ENCODE measurements around the gene SV2C. TPM values are rescaled to one million over a fixed set of nuclear protein-coding genes. Genes with fewer than 3 reads are reported as not detected.
"Not testable (repeated sequence)": the region's sequence is repeated elsewhere in the genome, so short reads cannot be mapped to it uniquely, and the experiment has no call there.

Gene SV2C
- total and polyA plus RNA-seq, 2 donors: 0.05 to 0.27 TPM

- WGBS: 7% methylated on average over 7 of the region's 7 CpGs
- DNase-seq (ENCODE audit: low read depth in 6 of 9, low spot score in 9 of 9): peak in 3 of 9 donors; percentile 33 to 62 (median 39)
- H3K4me1 ChIP-seq (ENCODE audit: control insufficient read depth in 2 of 2, insufficient read depth in 2 of 2, low read length in 2 of 2): peaks cover 9 to 38% of the 10 kb centered on the region in 2 donors
Observed at GRCh38 chr5:76303921-76304320, 220.7 kb downstream of the SV2C start.

GRCh38 chr5:76305269-76305668 lies 222.1 kb downstream of the SV2C start:
- H3K4me3 ChIP-seq (ENCODE audit: low read length in 2 of 2): no peak overlapping the region
- no peaks in the 10 kb centered on the region for H3K27me3 ChIP-seq (ENCODE audit: control insufficient read depth in 2 of 2, insufficient read depth in 1 of 2, low read length in 1 of 2)
- H3K4me1 ChIP-seq (ENCODE audit: control insufficient read depth in 2 of 2, insufficient read depth in 2 of 2, low read length in 2 of 2): peaks cover 2 to 26% of the 10 kb centered on the region in 2 donors
- WGBS: 78% methylated on average over 2 of the region's 2 CpGs
- H3K9me3 ChIP-seq (ENCODE audit: control insufficient read depth in 2 of 2, insufficient read depth in 1 of 2, low read length in 1 of 2): peaks cover 0 to 1% of the 10 kb centered on the region in 2 donors
- no peak for DNase-seq (ENCODE audit: low read depth in 6 of 9, low spot score in 9 of 9)
- no peak overlapping the region for H3K27ac ChIP-seq (ENCODE audit: low read depth in 1 of 2, low read length in 1 of 2)
- no peaks in the 10 kb centered on the region for H3K36me3 ChIP-seq (ENCODE audit: control insufficient read depth in 2 of 2, insufficient read depth in 2 of 2, low read length in 1 of 2)

More at GRCh38 chr5:76303921-76304320, 220.7 kb downstream of the SV2C start:
- peaks cover 0 to 1% of the 10 kb centered on the region in 2 donors for H3K9me3 ChIP-seq (ENCODE audit: control insufficient read depth in 2 of 2, insufficient read depth in 1 of 2, low read length in 1 of 2)
- H3K4me3 ChIP-seq (ENCODE audit: low read length in 2 of 2): no peak overlapping the region
- H3K27me3 ChIP-seq (ENCODE audit: control insufficient read depth in 2 of 2, insufficient read depth in 1 of 2, low read length in 1 of 2): no peaks in the 10 kb centered on the region
- peak overlapping the region in 1 of 2 donors; percentile 53 for H3K27ac ChIP-seq (ENCODE audit: low read depth in 1 of 2, low read length in 1 of 2)
- no peaks in the 10 kb centered on the region for H3K36me3 ChIP-seq (ENCODE audit: control insufficient read depth in 2 of 2, insufficient read depth in 2 of 2, low read length in 1 of 2)

- H3K4me3 ChIP-seq (ENCODE audit: low read length in 2 of 2): no peak overlapping the region
- H3K27ac ChIP-seq (ENCODE audit: low read depth in 1 of 2, low read length in 1 of 2): no peak overlapping the region
- peaks cover 0 to 1% of the 10 kb centered on the region in 2 donors for H3K9me3 ChIP-seq (ENCODE audit: control insufficient read depth in 2 of 2, insufficient read depth in 1 of 2, low read length in 1 of 2)
- DNase-seq (ENCODE audit: low read depth in 6 of 9, low spot score in 9 of 9): no peak
- no peaks in the 10 kb centered on the region for H3K27me3 ChIP-seq (ENCODE audit: control insufficient read depth in 2 of 2, insufficient read depth in 1 of 2, low read length in 1 of 2)
- peaks cover 2 to 21% of the 10 kb centered on the region in 2 donors for H3K4me1 ChIP-seq (ENCODE audit: control insufficient read depth in 2 of 2, insufficient read depth in 2 of 2, low read length in 2 of 2)
- WGBS: 100% methylated on average over 1 of the region's 1 CpG
- no peaks in the 10 kb centered on the region for H3K36me3 ChIP-seq (ENCODE audit: control insufficient read depth in 2 of 2, insufficient read depth in 2 of 2, low read length in 1 of 2)
Observed at GRCh38 chr5:76305775-76306174, 222.6 kb downstream of the SV2C start.

GRCh38 chr5:76310208-76310607 lies 227.0 kb downstream of the SV2C start:
- Histone ChIP-seq H3K9me3 (ENCODE audit: control insufficient read depth in 2 of 2, insufficient read depth in 1 of 2, low read length in 1 of 2) (no peaks in the 10 kb centered on the region), H3K27me3 (ENCODE audit: control insufficient read depth in 2 of 2, insufficient read depth in 1 of 2, low read length in 1 of 2) (no peaks in the 10 kb centered on the region), H3K4me3 (ENCODE audit: low read length in 2 of 2) (no peak overlapping the region), H3K27ac (ENCODE audit: low read depth in 1 of 2, low read length in 1 of 2) (no peak overlapping the region), H3K4me1 (ENCODE audit: control insufficient read depth in 2 of 2, insufficient read depth in 2 of 2, low read length in 2 of 2) (peaks cover 0 to 4% of the 10 kb centered on the region in 2 donors), H3K36me3 (ENCODE audit: control insufficient read depth in 2 of 2, insufficient read depth in 2 of 2, low read length in 1 of 2) (no peaks in the 10 kb centered on the region)
- WGBS: 91% methylated on average over 1 of the region's 1 CpG
- no peak for DNase-seq (ENCODE audit: low read depth in 6 of 9, low spot score in 9 of 9)

GRCh38 chr5:76312783-76313182 lies 229.6 kb downstream of the SV2C start:
- H3K4me3 ChIP-seq (ENCODE audit: low read length in 2 of 2): no peak overlapping the region
- H3K27me3 ChIP-seq (ENCODE audit: control insufficient read depth in 2 of 2, insufficient read depth in 1 of 2, low read length in 1 of 2): no peaks in the 10 kb centered on the region
- H3K9me3 ChIP-seq (ENCODE audit: control insufficient read depth in 2 of 2, insufficient read depth in 1 of 2, low read length in 1 of 2): no peaks in the 10 kb centered on the region
- no peak for DNase-seq (ENCODE audit: low read depth in 6 of 9, low spot score in 9 of 9)
- WGBS: 95% methylated on average over 4 of the region's 4 CpGs
- no peak overlapping the region for H3K27ac ChIP-seq (ENCODE audit: low read depth in 1 of 2, low read length in 1 of 2)
- no peaks in the 10 kb centered on the region for H3K4me1 ChIP-seq (ENCODE audit: control insufficient read depth in 2 of 2, insufficient read depth in 2 of 2, low read length in 2 of 2)
- no peaks in the 10 kb centered on the region for H3K36me3 ChIP-seq (ENCODE audit: control insufficient read depth in 2 of 2, insufficient read depth in 2 of 2, low read length in 1 of 2)

GRCh38 chr5:76314643-76315042 lies 231.5 kb downstream of the SV2C start:
- Histone ChIP-seq H3K36me3 (ENCODE audit: control insufficient read depth in 2 of 2, insufficient read depth in 2 of 2, low read length in 1 of 2) (no peaks in the 10 kb centered on the region), H3K27ac (ENCODE audit: low read depth in 1 of 2, low read length in 1 of 2) (no peak overlapping the region), H3K27me3 (ENCODE audit: control insufficient read depth in 2 of 2, insufficient read depth in 1 of 2, low read length in 1 of 2) (no peaks in the 10 kb centered on the region), H3K4me3 (ENCODE audit: low read length in 2 of 2) (no peak overlapping the region), H3K4me1 (ENCODE audit: control insufficient read depth in 2 of 2, insufficient read depth in 2 of 2, low read length in 2 of 2) (no peaks in the 10 kb centered on the region), H3K9me3 (ENCODE audit: control insufficient read depth in 2 of 2, insufficient read depth in 1 of 2, low read length in 1 of 2) (no peaks in the 10 kb centered on the region)
- whole genome bisulfite sequencing: 98% methylated on average over 2 of the region's 2 CpGs
- DNase-seq (ENCODE audit: low read depth in 6 of 9, low spot score in 9 of 9): no peak

- H3K4me3 ChIP-seq (ENCODE audit: low read length in 2 of 2): no peak overlapping the region
- peaks cover 0 to under 1% of the 10 kb centered on the region in 2 donors for H3K4me1 ChIP-seq (ENCODE audit: control insufficient read depth in 2 of 2, insufficient read depth in 2 of 2, low read length in 2 of 2)
- no peaks in the 10 kb centered on the region for H3K27me3 ChIP-seq (ENCODE audit: control insufficient read depth in 2 of 2, insufficient read depth in 1 of 2, low read length in 1 of 2)
- H3K27ac ChIP-seq (ENCODE audit: low read depth in 1 of 2, low read length in 1 of 2): peak overlapping the region in 1 of 2 donors; percentile 7
- no peaks in the 10 kb centered on the region for H3K36me3 ChIP-seq (ENCODE audit: control insufficient read depth in 2 of 2, insufficient read depth in 2 of 2, low read length in 1 of 2)
- no peak for DNase-seq (ENCODE audit: low read depth in 6 of 9, low spot score in 9 of 9)
- 12% methylated on average over 7 of the region's 7 CpGs for WGBS
- H3K9me3 ChIP-seq (ENCODE audit: control insufficient read depth in 2 of 2, insufficient read depth in 1 of 2, low read length in 1 of 2): no peaks in the 10 kb centered on the region
Observed at GRCh38 chr5:76319673-76320072, 236.5 kb downstream of the SV2C start.

- not testable (repeated sequence) for H3K9me3 ChIP-seq (ENCODE audit: control insufficient read depth in 2 of 2, insufficient read depth in 1 of 2, low read length in 1 of 2); H3K4me3 ChIP-seq (ENCODE audit: low read length in 2 of 2); H3K27me3 ChIP-seq (ENCODE audit: control insufficient read depth in 2 of 2, insufficient read depth in 1 of 2, low read length in 1 of 2); H3K36me3 ChIP-seq (ENCODE audit: control insufficient read depth in 2 of 2, insufficient read depth in 2 of 2, low read length in 1 of 2); H3K27ac ChIP-seq (ENCODE audit: low read depth in 1 of 2, low read length in 1 of 2); DNase-seq (ENCODE audit: low read depth in 6 of 9, low spot score in 9 of 9)
- 96% methylated on average over 1 of the region's 1 CpG for WGBS
- peaks cover 12 to 30% of the 10 kb centered on the region in 2 donors for H3K4me1 ChIP-seq (ENCODE audit: control insufficient read depth in 2 of 2, insufficient read depth in 2 of 2, low read length in 2 of 2)
Observed at GRCh38 chr5:76323494-76323893, 240.3 kb downstream of the SV2C start.

- 69% methylated on average over 7 of the region's 7 CpGs for WGBS
- Histone ChIP-seq H3K27ac (ENCODE audit: low read depth in 1 of 2, low read length in 1 of 2) (peak overlapping the region in 1 of 2 donors; percentile 53), H3K36me3 (ENCODE audit: control insufficient read depth in 2 of 2, insufficient read depth in 2 of 2, low read length in 1 of 2) (no peaks in the 10 kb centered on the region), H3K27me3 (ENCODE audit: control insufficient read depth in 2 of 2, insufficient read depth in 1 of 2, low read length in 1 of 2) (no peaks in the 10 kb centered on the region), H3K4me3 (ENCODE audit: low read length in 2 of 2) (no peak overlapping the region), H3K9me3 (ENCODE audit: control insufficient read depth in 2 of 2, insufficient read depth in 1 of 2, low read length in 1 of 2) (no peaks in the 10 kb centered on the region), H3K4me1 (ENCODE audit: control insufficient read depth in 2 of 2, insufficient read depth in 2 of 2, low read length in 2 of 2) (peaks cover 12 to 30% of the 10 kb centered on the region in 2 donors)
- peak in 1 of 9 donors; percentile 15 for DNase-seq (ENCODE audit: low read depth in 6 of 9, low spot score in 9 of 9)
Observed at GRCh38 chr5:76325326-76325725, 242.1 kb downstream of the SV2C start.
